NCI-H1436 treated with DMSO at 0.1 percent for 48 hours (cell line): Measurements from ENCODE around the gene BTBD3.

ENCODE experiments used
- DNase-seq: peaks from one replicate; lab custom pipeline; 2025; lab: John Stamatoyannopoulos, UW

BTBD3 gene

GRCh38 chr20:11918391-11918845 lies 725 bp downstream of the BTBD3 start:
- DNase-seq = no peak

GRCh38 chr20:11918981-11919380 lies 1.3 kb downstream of the BTBD3 start:
- DNase-seq = no peak

GRCh38 chr20:11919581-11919980 lies 1.9 kb downstream of the BTBD3 start:
- DNase-seq = no peak

GRCh38 chr20:11920083-11920482 lies 2.4 kb downstream of the BTBD3 start:
- no peak for DNase-seq

- no peak for DNase-seq
These were observed 3.6 kb downstream of the BTBD3 start for GRCh38 chr20:11921321-11921720.

GRCh38 chr20:11922561-11922960 lies 4.9 kb downstream of the BTBD3 start:
- no peak for DNase-seq

- no peak for DNase-seq
These were observed 7.2 kb downstream of the BTBD3 start for GRCh38 chr20:11924923-11925322.

GRCh38 chr20:11926292-11926998 lies 8.8 kb downstream of the BTBD3 start:
- DNase-seq = no peak

- DNase-seq = no peak
These were observed 12.3 kb downstream of the BTBD3 start for GRCh38 chr20:11929947-11930346.

- no peak for DNase-seq
These were observed 17.8 kb downstream of the BTBD3 start for GRCh38 chr20:11935212-11936154.

- peak; percentile 94 for DNase-seq
These were observed 18.5 kb downstream of the BTBD3 start for GRCh38 chr20:11936157-11936556.

GRCh38 chr20:11937230-11937629 lies 19.5 kb downstream of the BTBD3 start:
- DNase-seq = no peak

GRCh38 chr20:11941593-11942246 lies 24.0 kb downstream of the BTBD3 start:
- no peak for DNase-seq

- no peak for DNase-seq
These were observed 26.1 kb downstream of the BTBD3 start for GRCh38 chr20:11943778-11944177.

GRCh38 chr20:11948806-11949205 lies 31.1 kb downstream of the BTBD3 start:
- DNase-seq = no peak

GRCh38 chr20:11949711-11950110 lies 32.0 kb downstream of the BTBD3 start:
- no peak for DNase-seq

- no peak for DNase-seq
These were observed 34.0 kb downstream of the BTBD3 start for GRCh38 chr20:11951696-11952095.

GRCh38 chr20:11952639-11953038 lies 34.9 kb downstream of the BTBD3 start:
- DNase-seq = no peak

- no peak for DNase-seq
These were observed 40.2 kb downstream of the BTBD3 start for GRCh38 chr20:11957911-11958310.

GRCh38 chr20:11958855-11959254 lies 41.2 kb downstream of the BTBD3 start:
- DNase-seq = no peak

GRCh38 chr20:11965602-11966001 lies 47.9 kb downstream of the BTBD3 start:
- DNase-seq = no peak

- DNase-seq = no peak
These were observed 48.5 kb downstream of the BTBD3 start for GRCh38 chr20:11966186-11966585.
